NCI-H187 (cell line): ENCODE measurements around the gene DIP2A.

Experiments
- DNase-seq, 2 experiments: peaks; one replicate each; lab custom pipeline; 2025; lab: John Stamatoyannopoulos, UW

DIP2A gene

GRCh38 chr21:46458315-46459023 is at the start of gene DIP2A:
TSS of gene DIP2A (plus strand) at chr21:46458891. CDS start at chr21:46459132, 241 bp downstream.
- DNase-seq: peak; percentile 89 to 96

- no peak for DNase-seq
These were observed 48.9 kb upstream of the DIP2A start for GRCh38 chr21:46409641-46410406.

GRCh38 chr21:46410516-46410915 is 48.2 kb upstream of the DIP2A start:
- no peak for DNase-seq

GRCh38 chr21:46411236-46411635 is 47.5 kb upstream of the DIP2A start:
- no peak for DNase-seq

GRCh38 chr21:46411691-46412090 is 47.0 kb upstream of the DIP2A start:
- no peak for DNase-seq

- no peak for DNase-seq
These were observed 45.9 kb upstream of the DIP2A start for GRCh38 chr21:46412521-46413364.

GRCh38 chr21:46413365-46413696 is 45.4 kb upstream of the DIP2A start:
- DNase-seq: no peak

- no peak for DNase-seq
These were observed 43.8 kb upstream of the DIP2A start for GRCh38 chr21:46414965-46415275.

- DNase-seq: no peak
These were observed 42.1 kb upstream of the DIP2A start for GRCh38 chr21:46416551-46416950.

- no peak for DNase-seq
These were observed 40.3 kb upstream of the DIP2A start for GRCh38 chr21:46418265-46418946.

- no peak for DNase-seq
These were observed 38.2 kb upstream of the DIP2A start for GRCh38 chr21:46420241-46421190.

- DNase-seq: no peak
These were observed 37.4 kb upstream of the DIP2A start for GRCh38 chr21:46421191-46421750.

GRCh38 chr21:46421756-46422555 is 36.7 kb upstream of the DIP2A start:
- no peak for DNase-seq

GRCh38 chr21:46422636-46423241 is 36.0 kb upstream of the DIP2A start:
- DNase-seq: no peak

GRCh38 chr21:46423546-46424038 is 35.1 kb upstream of the DIP2A start:
- DNase-seq: no peak

- DNase-seq: no peak
These were observed 34.6 kb upstream of the DIP2A start for GRCh38 chr21:46424039-46424591.

GRCh38 chr21:46424621-46425020 is 34.1 kb upstream of the DIP2A start:
- no peak for DNase-seq

- no peak for DNase-seq
These were observed 33.6 kb upstream of the DIP2A start for GRCh38 chr21:46425041-46425440.

- peak; percentile 75 to 85 for DNase-seq
These were observed 33.1 kb upstream of the DIP2A start for GRCh38 chr21:46425571-46425970.
